Peyer's patch (tissue), 4 donors: ENCODE data around the gene PRKAR1B.

Source experiments
- POLR2A ChIP-seq, 2 donors: fragments of 450-650 bp; IDR thresholded peaks; one replicate each; pipeline ENCODE4 v1.5.1; 2017; ENCODE audit warnings: antibody characterized with exemption in 2 of 2, mild to moderate bottlenecking in 2 of 2, moderate library complexity in 2 of 2
- TF ChIP-seq, protein P1 (sequence below), 6 experiments: fragments of 450-650 bp in 4 of 6; fragments of 200-600 bp in 2 of 6; sonication (generic) in 1 of 6; IDR thresholded peaks; one replicate each; pipeline ENCODE4 v1.5.1; 2017 to 2019; ENCODE audit warnings: antibody characterized with exemption in 6 of 6, mild to moderate bottlenecking in 3 of 6, moderate library complexity in 1 of 6

DNA sequence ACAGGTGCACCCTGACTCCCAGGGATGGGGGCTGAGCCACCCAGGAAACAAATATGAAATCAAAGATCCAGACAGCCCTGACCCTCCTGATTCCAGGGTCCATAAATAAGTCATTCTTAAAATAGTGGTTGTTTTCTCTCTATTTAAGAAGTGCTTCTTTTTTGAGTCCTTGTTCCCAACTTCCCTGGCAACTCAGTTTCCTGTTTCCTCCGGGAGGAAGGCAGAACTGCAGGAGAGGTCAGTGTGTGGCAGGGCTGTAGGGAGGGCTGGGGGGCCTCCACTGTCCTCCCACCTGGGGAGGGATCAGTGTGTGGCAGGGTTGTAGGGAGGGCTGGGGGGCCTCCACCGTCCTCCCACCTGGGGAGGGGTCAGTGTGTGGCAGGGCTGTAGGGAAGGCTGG, 118.7 kb downstream of the PRKAR1B start:
- TF ChIP-seq, protein P1, sequence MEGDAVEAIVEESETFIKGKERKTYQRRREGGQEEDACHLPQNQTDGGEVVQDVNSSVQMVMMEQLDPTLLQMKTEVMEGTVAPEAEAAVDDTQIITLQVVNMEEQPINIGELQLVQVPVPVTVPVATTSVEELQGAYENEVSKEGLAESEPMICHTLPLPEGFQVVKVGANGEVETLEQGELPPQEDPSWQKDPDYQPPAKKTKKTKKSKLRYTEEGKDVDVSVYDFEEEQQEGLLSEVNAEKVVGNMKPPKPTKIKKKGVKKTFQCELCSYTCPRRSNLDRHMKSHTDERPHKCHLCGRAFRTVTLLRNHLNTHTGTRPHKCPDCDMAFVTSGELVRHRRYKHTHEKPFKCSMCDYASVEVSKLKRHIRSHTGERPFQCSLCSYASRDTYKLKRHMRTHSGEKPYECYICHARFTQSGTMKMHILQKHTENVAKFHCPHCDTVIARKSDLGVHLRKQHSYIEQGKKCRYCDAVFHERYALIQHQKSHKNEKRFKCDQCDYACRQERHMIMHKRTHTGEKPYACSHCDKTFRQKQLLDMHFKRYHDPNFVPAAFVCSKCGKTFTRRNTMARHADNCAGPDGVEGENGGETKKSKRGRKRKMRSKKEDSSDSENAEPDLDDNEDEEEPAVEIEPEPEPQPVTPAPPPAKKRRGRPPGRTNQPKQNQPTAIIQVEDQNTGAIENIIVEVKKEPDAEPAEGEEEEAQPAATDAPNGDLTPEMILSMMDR (IDR thresholded peaks at IDR 0.05), result no peak
- no peak for TF ChIP-seq POLR2A (IDR thresholded peaks at IDR 0.05)
